HepG2 (cell line): Measurements from ENCODE around the gene FAM181A. TPM values are rescaled to one million over a fixed set of nuclear protein-coding genes. Genes with fewer than 3 reads are reported as not detected.
A peak's percentile ranks its signal among the peaks of the same experiment; 100 is the strongest.

Experiments
- AFF4 ChIP-seq: sonication (generic); formaldehyde crosslinking; IDR thresholded peaks from 2 replicates; pipeline ENCODE4 v1.4.0; 2020; ENCODE audit warnings: missing genetic modification reagents
- ATF1 ChIP-seq: IDR thresholded peaks from 2 replicates; pipeline ENCODE4 v1.6.1; 2016; ENCODE audit warnings: mild to moderate bottlenecking, control low read depth
- HOMEZ ChIP-seq: IDR thresholded peaks from 2 replicates; pipeline ENCODE4 v1.6.1; 2016; ENCODE audit warnings: low read depth
- IRX3 ChIP-seq: sonication (generic); formaldehyde crosslinking; IDR thresholded peaks from 2 replicates; pipeline ENCODE4 v1.8.1; 2023; ENCODE audit warnings: mild to moderate bottlenecking, low read depth, missing genetic modification reagents, borderline replicate concordance
- ONECUT2 ChIP-seq: sonication (generic); formaldehyde crosslinking; IDR thresholded peaks from 2 replicates; pipeline ENCODE4 v1.4.0; 2020; ENCODE audit warnings: missing genetic modification reagents
- SMARCC2 ChIP-seq: fragments of 450-650 bp; IDR thresholded peaks from 2 replicates; pipeline ENCODE4 v1.6.1; 2017; ENCODE audit warnings: antibody characterized with exemption, mild to moderate bottlenecking
- THAP8 ChIP-seq: sonication (generic); formaldehyde crosslinking; IDR thresholded peaks from 2 replicates; pipeline ENCODE4 v1.5.1; 2020; ENCODE audit warnings: missing genetic modification reagents, mild to moderate bottlenecking, borderline replicate concordance
- TMF1 ChIP-seq: sonication (generic); formaldehyde crosslinking; IDR thresholded peaks from 2 replicates; pipeline ENCODE4 v1.8.1; 2022; ENCODE audit warnings: low read depth, missing genetic modification reagents
- TRIM24 ChIP-seq: sonication (generic); formaldehyde crosslinking; IDR thresholded peaks from 2 replicates; pipeline ENCODE4 v1.8.0; 2022; ENCODE audit warnings: mild to moderate bottlenecking, missing genetic modification reagents
- ZFP36L2 ChIP-seq: sonication (generic); formaldehyde crosslinking; IDR thresholded peaks from 2 replicates; pipeline ENCODE4 v1.4.0; 2020; ENCODE audit warnings: missing genetic modification reagents
- ZMYM2 ChIP-seq: sonication (generic); formaldehyde crosslinking; IDR thresholded peaks from 2 replicates; pipeline ENCODE4 v1.8.0; 2022; ENCODE audit warnings: mild to moderate bottlenecking, missing genetic modification reagents
- ZNF136 ChIP-seq: sonication (generic); formaldehyde crosslinking; IDR thresholded peaks from 2 replicates; pipeline ENCODE4 v1.8.1; 2022; ENCODE audit warnings: low read depth, mild to moderate bottlenecking, moderate library complexity, missing genetic modification reagents
- ZNF17 ChIP-seq: sonication (generic); formaldehyde crosslinking; IDR thresholded peaks from 2 replicates; pipeline ENCODE4 v1.5.0; 2020; ENCODE audit warnings: mild to moderate bottlenecking, missing genetic modification reagents
- ZNF501 ChIP-seq: sonication (generic); formaldehyde crosslinking; IDR thresholded peaks from 2 replicates; pipeline ENCODE4 v1.5.1; 2020; ENCODE audit warnings: mild to moderate bottlenecking, moderate library complexity, missing genetic modification reagents
- ZNF547 ChIP-seq: sonication (generic); formaldehyde crosslinking; IDR thresholded peaks from 2 replicates; pipeline ENCODE4 v1.5.1; 2020; ENCODE audit warnings: mild to moderate bottlenecking, missing genetic modification reagents
- ZNF563 ChIP-seq: sonication (generic); formaldehyde crosslinking; IDR thresholded peaks from 2 replicates; pipeline ENCODE4 v1.8.0; 2022; ENCODE audit warnings: mild to moderate bottlenecking, moderate library complexity, missing genetic modification reagents
- ZNF580 ChIP-seq: IDR thresholded peaks from 2 replicates; pipeline ENCODE4 v1.6.1; 2016; ENCODE audit warnings: low read depth, borderline replicate concordance
- ZNF670 ChIP-seq: sonication (generic); formaldehyde crosslinking; IDR thresholded peaks from 2 replicates; pipeline ENCODE4 v1.8.0; 2022; ENCODE audit warnings: mild to moderate bottlenecking, missing genetic modification reagents, borderline replicate concordance
- ZNF710 ChIP-seq: sonication (generic); formaldehyde crosslinking; IDR thresholded peaks from 2 replicates; pipeline ENCODE4 v1.5.0; 2020; ENCODE audit warnings: mild to moderate bottlenecking, missing genetic modification reagents, borderline replicate concordance
- ZNF761 ChIP-seq: sonication (generic); formaldehyde crosslinking; conservative IDR thresholded peaks from 2 replicates; pipeline ENCODE4 v1.4.0; 2020; ENCODE audit warnings: mild to moderate bottlenecking, missing genetic modification reagents
- ZNF777 ChIP-seq: sonication (generic); formaldehyde crosslinking; IDR thresholded peaks from 2 replicates; pipeline ENCODE4 v1.4.0; 2020; ENCODE audit warnings: missing genetic modification reagents
- polyA plus RNA-seq, 8 experiments: library from polyadenylated mRNA; depleted of rRNA in 3 of 8; stranded (reverse) in 7 of 8; unstranded in 1 of 8; fragments of >200 nt; fragmentation: Illumina TruSeq in 4 of 8; extraction: Trizol in 4 of 8; gene quantifications; 2 replicates each; pipeline versions ENCODE4 v1.2.1 to v1.2.3, GENCODE V29; 2011 to 2016; ENCODE audit warnings: low read depth in 4 of 8, missing spikeins in 1 of 8, mixed read lengths in 1 of 8; ENCODE audit not compliant: insufficient read depth in 1 of 8
- total RNA-seq, 5 experiments: library from RNA; depleted of rRNA; stranded (reverse); fragments of >200 nt; fragmentation: Illumina TruSeq; extraction: Trizol; gene quantifications; 2 replicates each; pipeline ENCODE4 v1.2.3, GENCODE V29; 2016; ENCODE audit warnings: low read depth in 1 of 5

FAM181A gene
- total and polyA plus RNA-seq, 2 of the 13 experiments (the other 11 are each of a cell fraction or from before 2014, with no cell fraction given), result 1.1 to 1.5 TPM

GRCh38 chr14:93953739-93954515 lies 26.8 kb downstream of the FAM181A start (continued):
- TF ChIP-seq THAP8 (CRISPR knock-in tag), result no peak
- no peak for TF ChIP-seq SMARCC2
- TF ChIP-seq AFF4 (CRISPR knock-in tag), result no peak
- no peak for TF ChIP-seq ZNF580
- TF ChIP-seq ZNF17 (CRISPR knock-in tag), result no peak
- TF ChIP-seq TRIM24, result no peak
- no peak for TF ChIP-seq ZNF501 (CRISPR knock-in tag)
- no peak for TF ChIP-seq ZMYM2 (CRISPR knock-in tag)
- TF ChIP-seq HOMEZ (CRISPR knock-in tag), result no peak
- no peak for TF ChIP-seq ZNF761 (CRISPR knock-in tag)
- no peak for TF ChIP-seq ZNF670 (CRISPR knock-in tag)
- no peak for TF ChIP-seq TMF1 (CRISPR knock-in tag)
- TF ChIP-seq ZNF710, result no peak
- no peak for TF ChIP-seq ZNF563 (CRISPR knock-in tag)
- TF ChIP-seq ZNF136 (CRISPR knock-in tag), result no peak
- TF ChIP-seq ZFP36L2 (CRISPR knock-in tag), result no peak
- TF ChIP-seq ATF1 (CRISPR knock-in tag), result no peak
- no peak for TF ChIP-seq ZNF547 (CRISPR knock-in tag)
- 0 out of 2 replicates have a peak, but pooled peaks have one; percentile 10 for TF ChIP-seq ZNF777 (CRISPR knock-in tag)
- no peak for TF ChIP-seq ONECUT2 (CRISPR knock-in tag)
- TF ChIP-seq IRX3 (CRISPR knock-in tag), result no peak
